ENCODE measurements around the gene IL6R. TPM values are rescaled to one million over a fixed set of nuclear protein-coding genes. Genes with fewer than 3 reads are reported as not detected.

Gene IL6R
- total RNA-seq, 1 experiment from 2014 or later = 16.1 TPM

DNA sequence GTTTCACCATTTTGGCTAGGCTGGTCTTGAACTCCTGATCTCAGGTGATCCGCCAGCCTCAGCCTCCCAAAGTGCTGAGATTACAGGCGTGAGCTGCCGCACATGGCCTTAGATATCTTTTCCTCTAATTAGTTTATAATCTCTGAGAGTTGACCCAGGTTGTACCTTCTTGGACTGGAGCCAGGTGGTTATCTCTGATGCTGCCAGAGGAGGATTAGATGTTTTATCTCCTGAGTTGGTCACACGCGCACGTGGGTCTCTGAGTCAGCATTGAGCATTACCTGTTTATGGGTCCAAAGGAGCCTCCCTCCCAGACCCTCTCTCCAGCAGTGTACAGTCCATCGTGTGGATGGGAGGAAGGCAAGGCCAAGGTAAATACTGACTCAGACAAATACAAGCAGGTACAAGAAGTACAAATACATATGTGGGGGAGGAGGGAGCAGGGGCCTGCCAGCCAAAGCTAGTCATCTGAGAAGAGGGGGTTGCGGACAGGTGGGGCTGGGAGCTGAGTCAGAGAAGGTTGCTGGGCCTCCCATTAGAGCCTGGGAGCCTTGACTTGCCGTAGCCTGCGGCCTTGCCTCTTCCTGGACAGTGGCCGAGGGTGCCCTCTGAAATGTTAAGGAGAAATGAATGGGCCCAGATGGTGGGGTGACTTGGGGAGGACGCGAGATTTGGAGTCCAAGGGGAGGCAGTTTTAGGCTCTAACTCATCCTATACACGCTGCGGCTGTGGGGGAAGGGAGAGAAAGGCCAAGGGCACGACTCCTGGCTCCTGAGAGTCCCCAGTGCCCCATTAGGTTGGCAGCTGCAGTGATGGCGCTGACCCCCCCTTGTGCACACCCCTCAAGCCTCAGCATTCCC is 13.1 kb downstream of the IL6R start:
- H3K27me3 ChIP-seq (ENCODE audit: low read length) = no peaks in the 10 kb centered on the region
- CTCF ChIA-PET = interaction anchor here (2.2 kb wide), 1 partner anchor 12 kb away, joined by 7 read pairs; no protein-coding TSS in a partner anchor
- H3K36me3 ChIP-seq (ENCODE audit: low read depth, low read length) = no peaks in the 10 kb centered on the region
- H3K4me2 ChIP-seq (ENCODE audit: low read length) = peak overlapping the region; percentile 80
- no TSS peak for BruUV-seq (replicated peaks)
- no peaks in the 10 kb centered on the region for H3K9me2 ChIP-seq (replicated peaks; ENCODE audit: low read length)
- H3K27ac ChIP-seq (ENCODE audit: low read length) = peak overlapping the region; percentile 90
- ATAC-seq (peak; percentile 91), DNase-seq (peak; percentile 99)
- peak overlapping the region; percentile 26; the same call in 1 of the 2 replicates for H3K4me3 ChIP-seq (ENCODE audit: low read length)
- POLR2A ChIA-PET (ENCODE audit: unreplicated experiment) = interaction anchor here (0.5 kb wide), 1 partner anchor 50 kb away, joined by 4 read pairs; no protein-coding TSS in a partner anchor
- no peaks in the 10 kb centered on the region for H4K20me1 ChIP-seq (ENCODE audit: low read length)
- peaks cover 32% of the 10 kb centered on the region for H3K79me2 ChIP-seq (ENCODE audit: low read length)
- intact Hi-C loops (cut with micrococcal nuclease) = loop anchor here (1.0 kb wide), 1 partner anchor 12 kb away; no protein-coding TSS in a partner anchor
- no peaks in the 10 kb centered on the region for H3K9me3 ChIP-seq (ENCODE audit: low read length)
- H3K4me1 ChIP-seq (ENCODE audit: insufficient read depth, low read length) = peaks cover 48% of the 10 kb centered on the region
- no peak overlapping the region for H2AFZ ChIP-seq (ENCODE audit: low read length)
- TF ChIP-seq CTCF (conservative IDR thresholded peaks at IDR 0.05; ENCODE audit: low read depth, low read length) (no peak), EZH2phosphoT487 (IDR thresholded peaks at IDR 0.05; ENCODE audit: borderline replicate concordance, low read length) (peak; percentile 100), EZH2 (IDR thresholded peaks at IDR 0.05; ENCODE audit: low read length, unreplicated experiment) (no peak)
- H3K9ac ChIP-seq (ENCODE audit: low read length) = peak overlapping the region; percentile 66
- peaks cover under 1% of the 10 kb centered on the region for H3F3A ChIP-seq (ENCODE audit: low read length, unreplicated experiment)

DNA sequence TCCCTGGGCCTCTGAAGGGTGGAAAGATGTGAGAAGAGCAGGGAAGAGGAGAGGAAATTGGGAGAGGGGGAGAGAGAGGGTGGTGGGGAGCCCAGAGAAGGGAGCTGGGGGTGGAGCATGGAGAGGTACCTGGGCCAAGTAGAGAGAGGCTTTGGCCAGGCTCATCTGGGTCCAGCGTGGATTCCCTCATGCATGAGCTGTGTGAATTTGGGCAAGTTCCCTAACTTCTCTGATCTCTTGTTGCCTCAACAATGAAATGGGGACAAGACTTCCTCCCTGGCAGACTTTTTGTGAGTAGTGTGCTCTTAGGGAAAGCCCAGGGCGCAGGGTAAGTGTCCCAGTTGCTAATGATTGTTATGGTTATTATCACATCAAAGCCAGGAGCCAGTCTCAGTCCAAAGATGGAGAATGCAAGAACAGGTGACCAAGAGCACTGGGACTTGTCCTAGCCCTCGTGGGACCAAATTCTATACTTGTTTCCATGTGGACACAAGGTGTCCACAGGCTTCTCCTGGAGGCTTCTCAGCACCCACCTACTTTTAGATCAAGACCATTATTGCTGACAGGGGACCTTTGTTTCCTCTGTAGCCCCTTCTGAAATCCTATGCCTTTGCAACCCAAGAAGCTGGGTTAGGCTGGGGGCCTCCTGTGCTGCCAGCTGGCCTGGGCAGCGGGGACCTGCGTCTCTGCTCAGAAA is 13.9 kb downstream of the IL6R start:
- DNase-seq (no peak), ATAC-seq (no peak)
- Histone ChIP-seq H3K27ac (ENCODE audit: low read length) (peak overlapping the region; percentile 90), H3K4me1 (ENCODE audit: insufficient read depth, low read length) (peaks cover 56% of the 10 kb centered on the region), H3K9me3 (ENCODE audit: low read length) (no peaks in the 10 kb centered on the region), H3K36me3 (ENCODE audit: low read depth, low read length) (no peaks in the 10 kb centered on the region), H3K9ac (ENCODE audit: low read length) (peak overlapping the region; percentile 66), H3F3A (ENCODE audit: low read length, unreplicated experiment) (peaks cover 8% of the 10 kb centered on the region), H3K27me3 (ENCODE audit: low read length) (no peaks in the 10 kb centered on the region), H3K79me2 (ENCODE audit: low read length) (peaks cover 32% of the 10 kb centered on the region), H2AFZ (ENCODE audit: low read length) (no peak overlapping the region), H3K4me3 (ENCODE audit: low read length) (peak overlapping the region; percentile 41; the same call in 1 of the 2 replicates), H4K20me1 (ENCODE audit: low read length) (no peaks in the 10 kb centered on the region), H3K4me2 (ENCODE audit: low read length) (peak overlapping the region; percentile 80), H3K9me2 (replicated peaks; ENCODE audit: low read length) (no peaks in the 10 kb centered on the region)
- ChIA-PET POLR2A (ENCODE audit: unreplicated experiment) (interaction anchor here (0.6 to 0.7 kb wide), 3 partner anchors 289 to 1807 kb away, joined by 3 to 8 read pairs (median 5); no protein-coding TSS in a partner anchor), CTCF (interaction anchor here (2.2 kb wide), 1 partner anchor 13 kb away, joined by 7 read pairs; no protein-coding TSS in a partner anchor)
- BruUV-seq (replicated peaks) = TSS peak; percentile 36
- no peak for TF ChIP-seq CTCF (conservative IDR thresholded peaks at IDR 0.05; ENCODE audit: low read depth, low read length)
- TF ChIP-seq EZH2phosphoT487 (IDR thresholded peaks at IDR 0.05; ENCODE audit: borderline replicate concordance, low read length) = no peak
- TF ChIP-seq EZH2 (IDR thresholded peaks at IDR 0.05; ENCODE audit: low read length, unreplicated experiment) = no peak
- intact Hi-C loops (cut with micrococcal nuclease) = loop anchor here (1.0 kb wide), 2 partner anchors 12 to 13 kb away; no protein-coding TSS in a partner anchor
